Thoracic aorta (tissue), 2 donors: ENCODE measurements around the gene LEUTX. TPM values are rescaled to one million over a fixed set of nuclear protein-coding genes. Genes with fewer than 3 reads are reported as not detected.

Source experiments
- ATAC-seq: fragments of 150-250 bp; one replicate; pipeline ENCODE4 v1.8.0; 2017; ENCODE audit warnings: low read depth; ENCODE audit not compliant: insufficient number of reproducible peaks, low FRiP score
- DNase-seq: peaks from one replicate; pipeline ENCODE4 v3.0.0-alpha.2; 2020; ENCODE audit warnings: low spot score
- H3K27ac ChIP-seq, 2 donors: fragments of 200-600 bp; sonication (generic); 1 replicate in 1 of 2; 2 replicates in 1 of 2; pipeline ENCODE4 v1.5.1; 2016; ENCODE audit warnings: mild to moderate bottlenecking in 2 of 2, moderate library complexity in 2 of 2
- H3K27me3 ChIP-seq: fragments of 200-600 bp; sonication (generic); replicated peaks from 2 replicates; pipeline ENCODE4 v1.6.0; 2016; ENCODE audit warnings: mild to moderate bottlenecking; ENCODE audit not compliant: insufficient read depth
- H3K36me3 ChIP-seq: fragments of 200-600 bp; sonication (generic); one replicate; pipeline ENCODE4 v1.5.1; 2016
- H3K4me1 ChIP-seq, 2 donors: fragments of 200-600 bp; sonication (generic); 1 replicate in 1 of 2; 2 replicates in 1 of 2; pipeline versions ENCODE4 v1.5.1 to v1.6.0; 2016; ENCODE audit warnings: low read depth in 2 of 2, mild to moderate bottlenecking in 1 of 2; ENCODE audit not compliant: control insufficient read depth in 1 of 2
- H3K4me3 ChIP-seq: fragments of 200-600 bp; sonication (generic); 2 replicates; pipeline ENCODE4 v1.5.1; 2016; ENCODE audit warnings: mild to moderate bottlenecking
- H3K9me3 ChIP-seq: fragments of 200-600 bp; sonication (generic); 2 replicates; pipeline ENCODE4 v1.5.1; 2016
- total RNA-seq, 2 donors: library from RNA; depleted of rRNA; stranded (reverse); fragments of >200 nt; gene quantifications; one replicate each; pipeline versions ENCODE4 v1.1.0 to v1.2.3, GENCODE V29; 2016
- TF ChIP-seq, protein P1 (sequence below): fragments of 200-600 bp; sonication (generic); IDR thresholded peaks from one replicate; pipeline ENCODE4 v1.5.1; 2019; ENCODE audit warnings: antibody characterized with exemption

The LEUTX gene
- total RNA-seq, 2 donors from 2014 or later: not detected

DNA sequence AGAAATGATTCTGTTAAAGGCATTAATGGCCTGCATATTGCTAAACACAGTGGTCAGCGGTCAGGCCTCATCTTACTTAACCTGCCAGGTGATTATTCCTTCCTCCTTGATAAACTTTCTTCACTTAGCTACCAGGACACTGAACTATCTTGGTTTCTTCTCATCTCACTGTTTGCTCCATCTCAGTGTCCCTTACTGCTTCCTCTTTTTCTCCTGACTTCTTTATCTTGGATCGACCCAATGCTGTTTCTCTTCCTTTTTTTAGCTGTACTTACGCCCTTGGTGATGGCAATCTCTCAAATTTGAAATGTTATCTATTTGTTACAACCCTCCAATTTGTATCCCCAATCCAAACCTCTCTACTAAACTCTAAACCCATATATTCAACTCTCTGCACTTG is 33.0 kb upstream of the LEUTX start:
- no peak overlapping the region for H3K4me3 ChIP-seq
- no peaks in the 10 kb centered on the region for H3K4me1 ChIP-seq
- ATAC-seq: no peak
- DNase-seq: no peak
- no peak overlapping the region for H3K27ac ChIP-seq
- H3K36me3 ChIP-seq: no peaks in the 10 kb centered on the region
- peaks cover 5% of the 10 kb centered on the region for H3K27me3 ChIP-seq
- no peaks in the 10 kb centered on the region for H3K9me3 ChIP-seq
- TF ChIP-seq, protein P1, sequence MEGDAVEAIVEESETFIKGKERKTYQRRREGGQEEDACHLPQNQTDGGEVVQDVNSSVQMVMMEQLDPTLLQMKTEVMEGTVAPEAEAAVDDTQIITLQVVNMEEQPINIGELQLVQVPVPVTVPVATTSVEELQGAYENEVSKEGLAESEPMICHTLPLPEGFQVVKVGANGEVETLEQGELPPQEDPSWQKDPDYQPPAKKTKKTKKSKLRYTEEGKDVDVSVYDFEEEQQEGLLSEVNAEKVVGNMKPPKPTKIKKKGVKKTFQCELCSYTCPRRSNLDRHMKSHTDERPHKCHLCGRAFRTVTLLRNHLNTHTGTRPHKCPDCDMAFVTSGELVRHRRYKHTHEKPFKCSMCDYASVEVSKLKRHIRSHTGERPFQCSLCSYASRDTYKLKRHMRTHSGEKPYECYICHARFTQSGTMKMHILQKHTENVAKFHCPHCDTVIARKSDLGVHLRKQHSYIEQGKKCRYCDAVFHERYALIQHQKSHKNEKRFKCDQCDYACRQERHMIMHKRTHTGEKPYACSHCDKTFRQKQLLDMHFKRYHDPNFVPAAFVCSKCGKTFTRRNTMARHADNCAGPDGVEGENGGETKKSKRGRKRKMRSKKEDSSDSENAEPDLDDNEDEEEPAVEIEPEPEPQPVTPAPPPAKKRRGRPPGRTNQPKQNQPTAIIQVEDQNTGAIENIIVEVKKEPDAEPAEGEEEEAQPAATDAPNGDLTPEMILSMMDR: no peak

DNA sequence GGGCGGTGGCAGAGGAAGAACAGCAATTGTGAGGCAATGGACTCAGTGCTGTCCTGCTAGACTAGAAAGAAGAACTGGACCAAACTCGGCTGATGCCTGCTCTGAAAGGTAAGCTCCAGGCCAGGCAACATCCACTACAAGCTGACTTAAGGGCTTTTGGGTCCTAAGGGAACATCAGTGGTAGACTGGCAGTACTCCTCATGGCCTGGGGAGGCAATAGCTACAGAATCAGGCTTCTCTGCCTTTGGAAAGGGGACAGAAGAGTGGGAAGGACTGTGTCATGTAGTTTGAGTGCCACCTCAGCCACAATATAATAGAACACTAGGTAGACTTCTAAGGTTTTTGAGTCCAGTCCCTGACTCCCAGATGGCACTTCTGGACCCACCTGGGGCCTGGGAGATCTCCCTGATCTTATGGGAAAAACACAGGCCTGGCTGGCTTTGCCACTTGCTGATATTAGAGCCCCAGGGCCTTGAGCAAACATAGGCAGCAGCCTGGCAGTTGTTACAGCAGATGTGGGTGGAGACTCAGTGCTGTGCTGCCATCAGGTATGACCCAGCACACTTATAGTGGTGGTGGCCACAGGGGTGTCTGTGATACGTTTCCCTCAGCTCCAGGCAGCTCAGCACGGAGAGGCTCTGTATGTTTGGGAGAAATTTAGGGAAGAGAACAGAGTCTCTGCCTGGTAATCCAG is 31.7 kb upstream of the LEUTX start:
- Histone ChIP-seq H3K36me3 (no peaks in the 10 kb centered on the region), H3K4me1 (no peaks in the 10 kb centered on the region), H3K27me3 (peaks cover 5% of the 10 kb centered on the region), H3K4me3 (no peak overlapping the region), H3K27ac (no peak overlapping the region), H3K9me3 (no peaks in the 10 kb centered on the region)
- ATAC-seq (no peak), DNase-seq (no peak)
- TF ChIP-seq, protein P1: no peak

DNA sequence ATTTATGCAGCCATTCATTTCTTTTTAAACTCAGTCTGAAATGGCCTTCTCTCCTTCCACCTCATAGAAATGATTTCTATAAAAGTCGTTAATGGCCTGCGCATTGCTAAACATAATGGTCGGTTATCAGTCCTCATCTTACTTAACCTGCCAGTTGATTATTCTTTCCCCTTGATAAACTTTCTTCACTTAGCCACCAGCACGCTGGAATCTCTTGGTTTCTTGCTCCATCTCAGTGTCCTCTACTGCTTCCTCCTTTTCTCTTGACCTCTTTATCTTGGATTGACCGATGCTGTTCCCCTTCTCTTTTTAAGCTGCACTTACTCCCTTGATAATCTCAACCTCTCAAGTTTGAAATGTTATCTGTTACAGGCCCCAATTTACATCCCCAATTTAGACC is 28.7 kb upstream of the LEUTX start:
- ATAC-seq (no peak), DNase-seq (no peak)
- TF ChIP-seq, protein P1: no peak
- Histone ChIP-seq H3K27ac (no peak overlapping the region), H3K27me3 (peaks cover 5% of the 10 kb centered on the region), H3K36me3 (no peaks in the 10 kb centered on the region), H3K4me1 (no peaks in the 10 kb centered on the region), H3K9me3 (no peaks in the 10 kb centered on the region), H3K4me3 (no peak overlapping the region)

DNA sequence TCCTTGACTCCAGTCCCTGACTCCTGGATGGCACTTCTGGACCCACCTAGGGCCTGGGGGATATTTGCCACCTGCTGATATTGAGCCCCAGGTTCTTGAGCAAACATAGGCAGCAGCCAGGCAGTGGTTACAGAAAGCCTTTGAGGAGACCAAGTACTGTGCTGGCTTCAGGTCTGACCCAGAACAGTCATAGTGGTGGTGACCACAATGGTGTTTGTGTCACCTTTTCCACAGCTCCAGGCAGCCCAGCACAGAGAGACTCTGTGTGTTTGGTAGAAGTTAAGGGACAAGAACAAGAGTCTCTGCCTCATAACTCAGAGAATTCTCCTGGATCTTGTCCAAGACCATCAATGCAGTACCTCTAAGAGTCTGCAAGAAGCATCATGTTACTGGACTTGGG is 26.3 kb upstream of the LEUTX start:
- H3K27me3 ChIP-seq: peaks cover 5% of the 10 kb centered on the region
- no peak overlapping the region for H3K27ac ChIP-seq
- TF ChIP-seq, protein P1: no peak
- H3K36me3 ChIP-seq: no peaks in the 10 kb centered on the region
- no peak for ATAC-seq
- DNase-seq: no peak
- H3K4me1 ChIP-seq: no peaks in the 10 kb centered on the region
- no peak overlapping the region for H3K4me3 ChIP-seq
- H3K9me3 ChIP-seq: no peaks in the 10 kb centered on the region

DNA sequence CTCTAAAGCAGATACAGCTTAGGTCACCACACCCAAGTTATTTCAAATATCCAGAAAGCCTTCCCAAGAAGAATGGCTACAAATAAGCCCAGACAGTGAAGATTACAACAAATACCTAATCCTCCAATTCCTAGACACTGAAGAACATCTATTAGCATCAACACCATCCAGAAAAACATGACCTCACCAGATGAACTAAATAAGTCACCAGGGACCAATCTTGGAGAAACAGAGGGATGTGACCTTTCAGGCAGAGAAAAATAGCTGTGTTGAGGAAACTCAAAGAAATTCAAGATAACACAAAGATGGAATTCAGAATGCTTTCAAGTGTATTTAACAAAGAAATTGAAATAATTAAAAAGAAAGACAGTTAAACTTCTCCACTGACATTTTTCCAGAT is 25.9 kb upstream of the LEUTX start:
- TF ChIP-seq, protein P1: no peak
- H3K4me1 ChIP-seq: no peaks in the 10 kb centered on the region
- H3K9me3 ChIP-seq: no peaks in the 10 kb centered on the region
- ATAC-seq (no peak), DNase-seq (no peak)
- no peak overlapping the region for H3K4me3 ChIP-seq
- no peak overlapping the region for H3K27ac ChIP-seq
- no peaks in the 10 kb centered on the region for H3K36me3 ChIP-seq
- peaks cover 5% of the 10 kb centered on the region for H3K27me3 ChIP-seq
